ENCODE data around the gene CLDND1. TPM values are rescaled to one million over a fixed set of nuclear protein-coding genes. Genes with fewer than 3 reads are reported as not detected.

Gene CLDND1
- total RNA-seq, 2 donors from 2014 or later, result 161 to 559 TPM

GRCh38 chr3:98501270-98501669 lies 21.4 kb downstream of the CLDND1 start:
- H3K36me3 Mint-ChIP-seq, result peaks cover 5 to 17% of the 10 kb centered on the region in 2 donors
- ATAC-seq, result no peak
- H3K9me3 Mint-ChIP-seq, result no peaks in the 10 kb centered on the region
- no peak overlapping the region for H3K27ac Mint-ChIP-seq
- DNase-seq (ENCODE audit: low spot score in 2 of 2), result no peak

- H3K9me3 Mint-ChIP-seq, result no peaks in the 10 kb centered on the region
- DNase-seq (ENCODE audit: low spot score in 2 of 2) (no peak), ATAC-seq (no peak)
- peaks cover 0 to 12% of the 10 kb centered on the region in 2 donors for H3K36me3 Mint-ChIP-seq
- no peak overlapping the region for H3K27ac Mint-ChIP-seq
Measured at GRCh38 chr3:98500019-98500418, 22.7 kb downstream of the CLDND1 start.

GRCh38 chr3:98497381-98497780 lies 25.3 kb downstream of the CLDND1 start, which contains the start of gene OR5K2:
OR5K2 (plus strand) TSS chr3:98497681; CDS start chr3:98497681, 0 bp downstream.
- H3K9me3 Mint-ChIP-seq, result no peaks in the 10 kb centered on the region
- H3K36me3 Mint-ChIP-seq, result peaks cover 0 to 4% of the 10 kb centered on the region in 2 donors
- no peak within 1 kb of the TSS for H3K27ac Mint-ChIP-seq
- ATAC-seq (no peak), DNase-seq (ENCODE audit: low spot score in 2 of 2) (no peak)

DNA sequence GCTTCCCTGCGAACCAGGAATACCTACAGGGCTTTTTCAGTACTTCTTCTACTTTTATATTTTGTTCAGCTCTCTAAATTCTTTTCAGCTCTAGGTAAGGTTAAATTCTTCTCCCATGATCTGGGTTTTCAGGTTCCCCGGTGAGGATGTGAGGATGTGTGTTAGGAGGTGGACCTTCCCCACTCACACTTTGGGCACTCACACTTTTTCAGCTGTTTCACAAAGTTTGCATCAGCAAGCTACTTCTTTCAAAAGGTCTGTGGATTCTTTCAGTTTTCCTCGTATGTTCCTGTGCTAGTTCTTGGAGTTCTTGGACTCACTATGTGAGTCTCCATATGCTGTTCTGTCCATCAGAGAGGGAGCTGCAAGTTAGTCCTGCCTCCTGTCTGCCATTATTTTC lies 39.1 kb downstream of the CLDND1 start:
- Mint-ChIP-seq H3K36me3 (peaks cover 29 to 43% of the 10 kb centered on the region in 2 donors), H3K27ac (no peak overlapping the region), H3K9me3 (peaks cover 29 to 43% of the 10 kb centered on the region in 2 donors)
- DNase-seq (ENCODE audit: low spot score in 2 of 2) (no peak), ATAC-seq (no peak)

- H3K27ac Mint-ChIP-seq, result peak overlapping the region in 1 of 2 donors; percentile 17
- H3K9me3 Mint-ChIP-seq, result peaks cover 22 to 38% of the 10 kb centered on the region in 2 donors
- H3K36me3 Mint-ChIP-seq, result peaks cover 29 to 38% of the 10 kb centered on the region in 2 donors
- ATAC-seq (no peak), DNase-seq (ENCODE audit: low spot score in 2 of 2) (no peak)
Measured at GRCh38 chr3:98482717-98483482, 39.8 kb downstream of the CLDND1 start.

Other genes starting within 250 kb of the CLDND1 start
- gene OR5H2, start 240.4 kb downstream of the CLDND1 start, total RNA-seq, result not detected
- not detected for gene OR5K4, start 169.0 kb downstream of the CLDND1 start, total RNA-seq
- not detected for gene OR5K3, start 132.2 kb downstream of the CLDND1 start, total RNA-seq
- not detected for gene OR5K1, start 59.7 kb downstream of the CLDND1 start, total RNA-seq
- not detected for gene OR5K2, start 25.2 kb downstream of the CLDND1 start, total RNA-seq
- 1 to 10 TPM in 1 of 2 donors, under 1 TPM in 1; 0.91 to 1.5 TPM for gene GPR15, start 9.1 kb upstream of the CLDND1 start, total RNA-seq
- gene CPOX, start 70.7 kb upstream of the CLDND1 start, total RNA-seq, result 10 to 100 TPM; 39.4 to 47.0 TPM
- under 1 TPM; 0.64 to 0.88 TPM for gene ST3GAL6, start 240.4 kb upstream of the CLDND1 start, total RNA-seq

Data from activated naive CD4-positive, alpha-beta T cell treated with anti-CD3 and anti-CD28 coated beads, Interleukin-2, amount 50 U/mL, for 72 hours (primary cell).